Hepatocyte (in vitro differentiated cells): ENCODE results near the gene SLC37A1. TPM values are rescaled to one million over a fixed set of nuclear protein-coding genes. Genes with fewer than 3 reads are reported as not detected.
A peak's percentile ranks its signal among the peaks of the same experiment; 100 is the strongest.

Source experiments
- DNase-seq: peaks from one replicate; pipeline ENCODE4 v3.0.0-alpha.2; 2016; ENCODE audit warnings: low spot score
- H2AFZ ChIP-seq: fragments of 200-600 bp; sonication (generic); 2 replicates; pipeline ENCODE4 v1.6.0; 2016; ENCODE audit warnings: antibody characterized with exemption, mild to moderate bottlenecking
- H3K27ac ChIP-seq: fragments of 200-600 bp; sonication (generic); 2 replicates; pipeline ENCODE4 v1.5.1; 2016; ENCODE audit warnings: mild to moderate bottlenecking
- H3K27me3 ChIP-seq: fragments of 200-600 bp; sonication (generic); 2 replicates; pipeline ENCODE4 v1.6.1; 2016
- H3K36me3 ChIP-seq: fragments of 200-600 bp; sonication (generic); replicated peaks from 2 replicates; pipeline ENCODE4 v1.5.1; 2016; ENCODE audit warnings: low read depth; ENCODE audit not compliant: insufficient read depth
- H3K4me1 ChIP-seq: fragments of 200-600 bp; sonication (generic); 2 replicates; pipeline ENCODE4 v1.5.1; 2016; ENCODE audit warnings: mild to moderate bottlenecking, moderate library complexity; ENCODE audit not compliant: insufficient read depth
- H3K4me2 ChIP-seq: fragments of 200-600 bp; sonication (generic); 2 replicates; pipeline ENCODE4 v1.6.0; 2016
- H3K4me3 ChIP-seq: fragments of 200-600 bp; sonication (generic); 2 replicates; pipeline ENCODE4 v1.5.1; 2016; ENCODE audit warnings: mild to moderate bottlenecking
- H3K79me2 ChIP-seq: fragments of 200-600 bp; sonication (generic); 2 replicates; pipeline ENCODE4 v1.6.0; 2017; ENCODE audit warnings: mild to moderate bottlenecking
- H3K9me2 ChIP-seq: fragments of 200-600 bp; sonication (generic); replicated peaks from 2 replicates; pipeline ENCODE4 v1.6.0; 2017; ENCODE audit warnings: mild to moderate bottlenecking; ENCODE audit not compliant: insufficient read depth
- H3K9me3 ChIP-seq: fragments of 200-600 bp; sonication (generic); 2 replicates; pipeline ENCODE4 v1.5.1; 2016; ENCODE audit warnings: low read depth, mild to moderate bottlenecking
- H4K20me1 ChIP-seq: fragments of 200-600 bp; sonication (generic); 2 replicates; pipeline ENCODE4 v1.6.0; 2016; ENCODE audit warnings: mild to moderate bottlenecking; ENCODE audit not compliant: insufficient read depth, poor library complexity, severe bottlenecking
- CTCF ChIP-seq: fragments of 200-600 bp; sonication (generic); IDR thresholded peaks from 2 replicates; pipeline ENCODE4 v1.5.1; 2016; ENCODE audit warnings: antibody characterized with exemption, mild to moderate bottlenecking; ENCODE audit not compliant: poor library complexity
- EZH2 ChIP-seq: fragments of 200-600 bp; sonication (generic); IDR thresholded peaks from 2 replicates; pipeline ENCODE4 v1.6.1; 2016; ENCODE audit warnings: antibody characterized with exemption, mild to moderate bottlenecking, borderline replicate concordance
- EZH2phosphoT487 ChIP-seq: fragments of 200-600 bp; sonication (generic); IDR thresholded peaks from one replicate; pipeline ENCODE4 v1.6.1; 2018; ENCODE audit warnings: antibody characterized with exemption, mild to moderate bottlenecking, low read depth, moderate library complexity; ENCODE audit not compliant: unreplicated experiment, severe bottlenecking
- WGBS: methylation state at CpG from one replicate; pipeline ENCODE4 v1.1.6; 2016; ENCODE audit warnings: low lambda C conversion rate; ENCODE audit errors: missing lambda C conversion rate; 5-methylcytosine and 5-hydroxymethylcytosine counted together
- polyA plus RNA-seq: library from polyadenylated mRNA; unstranded; fragments of >200 nt; fragmentation: Nextera tagmentation; extraction: Ambion mirVana; gene quantifications from 2 replicates; pipeline ENCODE4 v1.2.1, GENCODE V29; 2016
- total RNA-seq: library from RNA; depleted of rRNA; stranded (reverse); fragments of >200 nt; gene quantifications from 2 replicates; pipeline ENCODE4 v1.2.3, GENCODE V29; 2014

Gene SLC37A1
- total RNA-seq, result 13.1 and 17.9 TPM in 2 replicates
- 18.5 and 26.9 TPM in 2 replicates for polyA plus RNA-seq

GRCh38 chr21:42513151-42513984 is at the start of gene SLC37A1:
Gene SLC37A1 (plus strand): TSS chr21:42513852. CDS start chr21:42518455, 4,603 bp downstream.
- Histone ChIP-seq H3K36me3 (no peaks in the 10 kb centered on the region), H3K9me2 (no peaks in the 10 kb centered on the region), H3K27ac (peak within 1 kb of the TSS; percentile 75), H4K20me1 (no peaks in the 10 kb centered on the region), H3K4me3 (peak within 1 kb of the TSS; percentile 76), H3K4me1 (peaks cover 42% of the 10 kb centered on the region), H3K27me3 (no peaks in the 10 kb centered on the region), H3K9me3 (no peaks in the 10 kb centered on the region), H3K4me2 (peak within 1 kb of the TSS; percentile 97), H2AFZ (peak within 1 kb of the TSS; percentile 91), H3K79me2 (peaks cover 34% of the 10 kb centered on the region)
- WGBS, result 36% methylated on average over 32 of the region's 88 CpGs
- peak; percentile 77 for DNase-seq
- no peak for TF ChIP-seq EZH2phosphoT487
- TF ChIP-seq EZH2, result no peak
- TF ChIP-seq CTCF, result no peak

GRCh38 chr21:42463861-42464515 is 49.7 kb upstream of the SLC37A1 start:
- no peak overlapping the region for H2AFZ ChIP-seq
- H3K4me3 ChIP-seq, result no peak overlapping the region
- TF ChIP-seq EZH2phosphoT487 (no peak), CTCF (no peak), EZH2 (no peak)
- no peaks in the 10 kb centered on the region for H4K20me1 ChIP-seq
- peaks cover 45% of the 10 kb centered on the region for H3K4me1 ChIP-seq
- no peaks in the 10 kb centered on the region for H3K36me3 ChIP-seq
- WGBS, result 90% methylated on average over 17 of the region's 17 CpGs
- no peaks in the 10 kb centered on the region for H3K79me2 ChIP-seq
- no peak for DNase-seq
- no peaks in the 10 kb centered on the region for H3K9me3 ChIP-seq
- H3K27ac ChIP-seq, result peak overlapping the region; percentile 87
- no peaks in the 10 kb centered on the region for H3K9me2 ChIP-seq
- no peaks in the 10 kb centered on the region for H3K27me3 ChIP-seq
- H3K4me2 ChIP-seq, result no peak overlapping the region

GRCh38 chr21:42465008-42465802 is 48.4 kb upstream of the SLC37A1 start:
- no peak for TF ChIP-seq EZH2phosphoT487
- TF ChIP-seq EZH2, result no peak
- no peak for TF ChIP-seq CTCF
- no peaks in the 10 kb centered on the region for H4K20me1 ChIP-seq
- H3K36me3 ChIP-seq, result no peaks in the 10 kb centered on the region
- no peak overlapping the region for H2AFZ ChIP-seq
- peaks cover 36% of the 10 kb centered on the region for H3K4me1 ChIP-seq
- H3K9me2 ChIP-seq, result no peaks in the 10 kb centered on the region
- no peaks in the 10 kb centered on the region for H3K27me3 ChIP-seq
- H3K9me3 ChIP-seq, result no peaks in the 10 kb centered on the region
- no peaks in the 10 kb centered on the region for H3K79me2 ChIP-seq
- H3K27ac ChIP-seq, result peak overlapping the region; percentile 87
- WGBS, result 72% methylated on average over 8 of the region's 8 CpGs
- no peak overlapping the region for H3K4me3 ChIP-seq
- DNase-seq, result peak; percentile 54
- no peak overlapping the region for H3K4me2 ChIP-seq
